ENCODE measurements around the gene SRP54. TPM values are rescaled to one million over a fixed set of nuclear protein-coding genes. Genes with fewer than 3 reads are reported as not detected.
A peak's percentile ranks its signal among the peaks of the same experiment; 100 is the strongest.

Gene SRP54
- total and polyA plus RNA-seq, 2 of the 13 experiments (the other 11 are each of a cell fraction or from before 2014, with no cell fraction given): 42.2 to 207 TPM

DNA sequence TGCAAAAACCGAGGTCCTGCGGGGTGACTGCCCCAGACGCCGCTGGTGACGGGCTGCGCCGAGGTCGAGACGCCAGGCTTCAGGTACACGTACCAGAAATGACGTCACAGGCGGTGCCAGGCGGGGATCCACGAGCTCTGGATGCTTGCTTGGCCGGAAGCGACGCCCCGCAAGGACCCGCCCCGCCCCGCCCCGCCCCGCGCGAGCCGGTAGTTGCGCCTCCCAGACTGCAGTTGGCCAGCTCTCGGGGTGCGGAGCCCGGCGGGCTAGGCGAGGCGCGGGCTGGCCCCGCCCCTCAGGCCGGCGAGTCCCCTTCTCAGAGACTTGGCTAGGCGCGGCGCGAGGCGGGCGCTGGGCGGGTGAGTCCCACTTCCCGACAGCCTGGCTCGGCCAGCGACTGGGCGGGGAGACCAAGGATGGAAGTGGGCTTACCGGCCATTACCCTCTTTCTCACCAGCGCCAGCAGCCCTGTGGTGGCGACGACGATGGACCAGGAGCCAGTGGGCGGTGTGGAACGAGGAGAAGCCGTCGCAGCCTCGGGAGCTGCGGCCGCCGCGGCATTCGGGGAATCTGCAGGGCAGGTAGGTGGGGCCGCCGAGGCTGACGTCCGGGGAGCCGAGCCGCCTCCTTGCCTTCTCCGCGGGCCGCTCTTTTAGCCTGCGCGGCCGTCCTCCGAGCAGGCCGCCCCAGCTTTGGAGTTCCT, 63.4 kb downstream of the SRP54 start, which contains the start of gene FAM177A1 (continued):
- TF ChIP-seq, protein P1, sequence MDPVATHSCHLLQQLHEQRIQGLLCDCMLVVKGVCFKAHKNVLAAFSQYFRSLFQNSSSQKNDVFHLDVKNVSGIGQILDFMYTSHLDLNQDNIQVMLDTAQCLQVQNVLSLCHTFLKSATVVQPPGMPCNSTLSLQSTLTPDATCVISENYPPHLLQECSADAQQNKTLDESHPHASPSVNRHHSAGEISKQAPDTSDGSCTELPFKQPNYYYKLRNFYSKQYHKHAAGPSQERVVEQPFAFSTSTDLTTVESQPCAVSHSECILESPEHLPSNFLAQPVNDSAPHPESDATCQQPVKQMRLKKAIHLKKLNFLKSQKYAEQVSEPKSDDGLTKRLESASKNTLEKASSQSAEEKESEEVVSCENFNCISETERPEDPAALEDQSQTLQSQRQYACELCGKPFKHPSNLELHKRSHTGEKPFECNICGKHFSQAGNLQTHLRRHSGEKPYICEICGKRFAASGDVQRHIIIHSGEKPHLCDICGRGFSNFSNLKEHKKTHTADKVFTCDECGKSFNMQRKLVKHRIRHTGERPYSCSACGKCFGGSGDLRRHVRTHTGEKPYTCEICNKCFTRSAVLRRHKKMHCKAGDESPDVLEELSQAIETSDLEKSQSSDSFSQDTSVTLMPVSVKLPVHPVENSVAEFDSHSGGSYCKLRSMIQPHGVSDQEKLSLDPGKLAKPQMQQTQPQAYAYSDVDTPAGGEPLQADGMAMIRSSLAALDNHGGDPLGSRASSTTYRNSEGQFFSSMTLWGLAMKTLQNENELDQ (CRISPR knock-in tag; IDR thresholded peaks at IDR 0.05; ENCODE audit: borderline replicate concordance): no peak; the same call in 1 of the 2 replicates
- peak; percentile 99 for TF ChIP-seq ZNF747 (CRISPR knock-in tag; IDR thresholded peaks at IDR 0.05; ENCODE audit: borderline replicate concordance)
- peak; percentile 56; the same call in 1 of the 2 replicates for TF ChIP-seq ZNF629 (CRISPR knock-in tag; conservative IDR thresholded peaks at IDR 0.05)
- TF ChIP-seq ZNF567 (CRISPR knock-in tag; IDR thresholded peaks at IDR 0.05; ENCODE audit: borderline replicate concordance): peak; percentile 86; the same call in 1 of the 2 replicates
- no peak for TF ChIP-seq NONO (IDR thresholded peaks at IDR 0.05)
- TF ChIP-seq NONO (CRISPR knock-in tag; conservative IDR thresholded peaks at IDR 0.05): peak; percentile 88
- no peak for TF ChIP-seq MBNL3 (CRISPR knock-in tag; conservative IDR thresholded peaks at IDR 0.05)
- TF ChIP-seq ISX (CRISPR knock-in tag; conservative IDR thresholded peaks at IDR 0.05): peak; percentile 94; the same call in 1 of the 2 replicates
- TF ChIP-seq ZNF678 (CRISPR knock-in tag; IDR thresholded peaks at IDR 0.05): no peak
- TF ChIP-seq ZEB1 (IDR thresholded peaks at IDR 0.05; ENCODE audit: insufficient replicate concordance, low read depth): peak; percentile 85
- TF ChIP-seq, protein P2, sequence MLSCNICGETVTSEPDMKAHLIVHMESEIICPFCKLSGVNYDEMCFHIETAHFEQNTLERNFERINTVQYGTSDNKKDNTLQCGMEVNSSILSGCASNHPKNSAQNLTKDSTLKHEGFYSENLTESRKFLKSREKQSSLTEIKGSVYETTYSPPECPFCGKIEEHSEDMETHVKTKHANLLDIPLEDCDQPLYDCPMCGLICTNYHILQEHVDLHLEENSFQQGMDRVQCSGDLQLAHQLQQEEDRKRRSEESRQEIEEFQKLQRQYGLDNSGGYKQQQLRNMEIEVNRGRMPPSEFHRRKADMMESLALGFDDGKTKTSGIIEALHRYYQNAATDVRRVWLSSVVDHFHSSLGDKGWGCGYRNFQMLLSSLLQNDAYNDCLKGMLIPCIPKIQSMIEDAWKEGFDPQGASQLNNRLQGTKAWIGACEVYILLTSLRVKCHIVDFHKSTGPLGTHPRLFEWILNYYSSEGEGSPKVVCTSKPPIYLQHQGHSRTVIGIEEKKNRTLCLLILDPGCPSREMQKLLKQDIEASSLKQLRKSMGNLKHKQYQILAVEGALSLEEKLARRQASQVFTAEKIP (CRISPR knock-in tag; IDR thresholded peaks at IDR 0.05; ENCODE audit: borderline replicate concordance): no peak
- TF ChIP-seq ZNF180 (CRISPR knock-in tag; IDR thresholded peaks at IDR 0.05; ENCODE audit: borderline replicate concordance, low read depth): peak; percentile 96
- peak; percentile 99 for TF ChIP-seq CENPT (CRISPR knock-in tag; IDR thresholded peaks at IDR 0.05; ENCODE audit: low read depth)
- TF ChIP-seq SP1 (IDR thresholded peaks at IDR 0.05): no peak
- peak; percentile 87 for TF ChIP-seq SP1 (CRISPR knock-in tag; IDR thresholded peaks at IDR 0.05)
- no peak for TF ChIP-seq NR2F1 (CRISPR knock-in tag; IDR thresholded peaks at IDR 0.05)
- peak; percentile 90 for TF ChIP-seq TAF15 (IDR thresholded peaks at IDR 0.05; ENCODE audit: low read depth, low read length, poor library complexity, severe bottlenecking)
- TF ChIP-seq NKX3-1 (CRISPR knock-in tag; IDR thresholded peaks at IDR 0.05): peak; percentile 97
- peak; percentile 99 for TF ChIP-seq GLI4 (CRISPR knock-in tag; IDR thresholded peaks at IDR 0.05; ENCODE audit: borderline replicate concordance)
- no peak; the same call in 1 of the 2 replicates for TF ChIP-seq ZNF432 (CRISPR knock-in tag; IDR thresholded peaks at IDR 0.05; ENCODE audit: borderline replicate concordance)
- TF ChIP-seq NPAS2 (CRISPR knock-in tag; IDR thresholded peaks at IDR 0.05; ENCODE audit: borderline replicate concordance): no peak
- peak; percentile 98 for TF ChIP-seq ZNF546 (CRISPR knock-in tag; conservative IDR thresholded peaks at IDR 0.05)
- TF ChIP-seq, protein P3, sequence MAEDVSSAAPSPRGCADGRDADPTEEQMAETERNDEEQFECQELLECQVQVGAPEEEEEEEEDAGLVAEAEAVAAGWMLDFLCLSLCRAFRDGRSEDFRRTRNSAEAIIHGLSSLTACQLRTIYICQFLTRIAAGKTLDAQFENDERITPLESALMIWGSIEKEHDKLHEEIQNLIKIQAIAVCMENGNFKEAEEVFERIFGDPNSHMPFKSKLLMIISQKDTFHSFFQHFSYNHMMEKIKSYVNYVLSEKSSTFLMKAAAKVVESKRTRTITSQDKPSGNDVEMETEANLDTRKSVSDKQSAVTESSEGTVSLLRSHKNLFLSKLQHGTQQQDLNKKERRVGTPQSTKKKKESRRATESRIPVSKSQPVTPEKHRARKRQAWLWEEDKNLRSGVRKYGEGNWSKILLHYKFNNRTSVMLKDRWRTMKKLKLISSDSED (CRISPR knock-in tag; IDR thresholded peaks at IDR 0.05): peak; percentile 97
- TF ChIP-seq KAT7 (CRISPR knock-in tag; IDR thresholded peaks at IDR 0.05; ENCODE audit: borderline replicate concordance): peak; percentile 100
- TF ChIP-seq ZNF83 (CRISPR knock-in tag; IDR thresholded peaks at IDR 0.05; ENCODE audit: borderline replicate concordance): no peak; the same call in 1 of the 2 replicates
- peak; percentile 94; the same call in 1 of the 2 replicates for TF ChIP-seq AHR (CRISPR knock-in tag; IDR thresholded peaks at IDR 0.05)
